GM13977 (cell line): ENCODE results near the gene ARMS2.

Source experiments
- DNase-seq: peaks from one replicate; pipeline ENCODE4 v3.0.0; 2012; ENCODE audit warnings: low spot score
- CTCF ChIP-seq: IDR thresholded peaks from 2 replicates; pipeline ENCODE4 v1.5.1; 2012; ENCODE audit warnings: mild to moderate bottlenecking, control low read depth; ENCODE audit not compliant: insufficient read depth; ENCODE audit errors: extremely low read depth, missing control alignments
- in situ Hi-C: fragments of 300-500 bp; cut with MboI; formaldehyde crosslinking; loops from one replicate; pipeline ENCODE4 v1.12.0; 2022; ENCODE audit warnings: low sequenced_read_pairs, low pct_unique_long_range_greater_than_20kb, mixed read lengths, inconsistent platforms; ENCODE audit not compliant: unreplicated experiment

The ARMS2 gene

DNA sequence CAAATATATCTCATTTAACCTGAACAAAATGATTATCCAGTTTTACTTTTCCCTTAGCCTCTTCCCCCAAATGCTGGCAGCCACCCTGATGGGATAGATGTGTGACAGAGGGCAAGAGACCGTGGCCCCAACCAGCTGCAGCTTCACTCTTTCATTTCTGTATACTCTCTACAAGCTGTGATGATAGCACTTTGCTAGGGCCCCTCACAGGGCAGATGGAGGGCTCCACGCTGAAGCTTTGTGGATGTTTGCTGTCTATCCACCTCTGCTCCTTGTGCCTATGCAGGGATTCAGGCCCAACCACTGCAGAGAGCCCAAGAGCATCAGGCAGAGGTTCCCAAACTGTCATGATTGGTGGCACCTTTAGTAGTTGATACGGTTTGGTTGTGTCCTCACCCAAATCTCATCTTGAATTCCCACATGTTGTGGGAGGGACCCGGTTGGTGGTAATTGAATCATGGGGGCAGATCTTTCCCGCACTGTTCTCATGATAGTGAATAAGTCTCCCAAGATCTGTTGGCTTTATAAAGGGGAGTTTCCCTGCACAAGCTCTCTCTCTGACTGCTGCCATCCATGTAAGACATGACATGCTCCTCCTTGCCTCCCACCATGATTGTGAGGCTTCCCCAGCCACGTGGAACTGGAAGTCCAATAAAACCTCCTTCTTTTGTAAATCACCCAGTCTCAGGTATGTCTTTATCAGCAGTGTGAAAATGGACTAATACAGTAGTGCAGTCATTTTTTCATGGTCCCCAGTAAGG lies 27.0 kb downstream of the ARMS2 start:
- in situ Hi-C loops = no loop called here
- DNase-seq = no peak
- no peak for TF ChIP-seq CTCF

DNA sequence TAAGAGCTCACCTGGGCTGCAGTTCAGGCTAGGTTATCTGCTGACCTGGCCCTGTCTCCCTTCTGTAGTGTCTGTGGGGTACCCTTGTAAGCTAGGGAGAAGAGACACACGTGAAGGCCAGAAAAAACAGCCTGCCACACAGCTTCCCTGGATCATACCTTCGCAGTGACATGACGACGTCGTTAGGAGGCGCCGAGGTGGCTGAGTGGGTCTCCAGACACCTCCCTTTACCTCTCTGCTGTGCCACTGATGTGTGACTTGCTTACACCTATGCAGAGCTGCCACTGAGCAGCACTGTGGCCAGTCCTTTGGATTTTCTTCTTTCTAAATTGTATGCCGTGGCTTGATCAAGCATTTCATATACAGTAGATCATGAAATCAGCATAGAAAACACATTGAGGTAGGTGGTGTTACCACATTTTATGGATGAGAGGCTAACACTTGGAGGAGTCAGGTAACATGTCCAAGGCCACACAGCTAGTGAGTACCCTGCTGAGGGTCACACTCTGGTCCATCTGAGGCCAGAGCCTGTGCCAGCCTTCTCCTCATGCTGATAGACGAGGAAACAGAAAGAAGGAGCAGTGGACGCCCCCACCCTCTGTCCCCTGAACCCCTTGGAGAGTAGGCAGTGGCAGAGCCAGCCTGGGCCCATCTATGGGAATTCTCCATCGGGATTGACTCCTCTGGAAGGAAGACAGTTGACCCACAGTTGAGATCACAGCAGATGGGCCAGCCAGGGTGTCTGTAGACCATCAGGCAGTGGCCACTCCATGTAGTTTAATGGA lies 30.0 kb downstream of the ARMS2 start:
- in situ Hi-C loops = no loop called here
- no peak for TF ChIP-seq CTCF
- DNase-seq = no peak

GRCh38 chr10:122485670-122486069 lies 31.2 kb downstream of the ARMS2 start:
- no peak for TF ChIP-seq CTCF
- DNase-seq = no peak
- in situ Hi-C loops = no loop called here

DNA sequence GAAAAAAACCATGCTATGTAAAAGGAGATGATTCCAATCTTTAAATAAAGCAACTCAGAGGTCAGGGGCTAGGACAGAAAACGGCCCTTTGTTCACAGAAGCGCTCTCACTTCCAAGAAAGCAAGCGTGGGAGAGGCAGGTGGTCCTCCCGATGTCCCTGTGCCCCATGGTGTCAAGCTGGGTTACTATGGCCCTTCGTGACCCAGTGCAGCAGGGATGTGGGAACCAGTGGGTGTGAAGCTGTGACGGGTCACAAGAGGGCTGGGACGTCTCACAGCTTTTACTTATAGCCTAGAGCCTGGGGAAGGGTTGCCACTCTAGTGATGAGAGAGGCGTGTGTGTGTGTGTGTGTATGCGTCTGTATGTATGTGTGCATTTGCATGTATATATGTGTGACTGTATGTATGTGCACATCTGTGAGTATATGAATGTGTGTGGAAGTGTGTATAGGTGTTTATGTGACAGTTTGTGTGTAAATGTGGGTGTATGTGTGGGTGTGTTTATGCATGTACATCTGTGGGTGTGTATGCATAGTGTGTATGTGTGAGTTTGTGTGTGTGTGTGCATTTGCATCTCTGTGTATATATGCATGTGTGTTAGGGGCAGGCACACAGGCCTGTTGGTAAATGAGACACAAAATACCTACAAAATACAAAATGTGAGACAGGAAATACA lies 32.1 kb downstream of the ARMS2 start:
- no peak for DNase-seq
- TF ChIP-seq CTCF = no peak
- in situ Hi-C loops = no loop called here

GRCh38 chr10:122487174-122487765 lies 32.8 kb downstream of the ARMS2 start:
- in situ Hi-C loops = no loop called here
- DNase-seq = no peak

More at GRCh38 chr10:122487174-122487765, 32.8 kb downstream of the ARMS2 start:
- no peak for TF ChIP-seq CTCF
